CD4-positive, alpha-beta T cell treated with Interleukin-1 beta for 1 hour (primary cell): ENCODE measurements around the gene PIERCE2.
"Not testable (repeated sequence)": the region's sequence is repeated elsewhere in the genome, so short reads cannot be mapped to it uniquely, and the experiment has no call there.

Source experiments
- DNase-seq, 2 donors: peaks; one replicate each; pipeline ENCODE4 v3.0.0-alpha.2; 2020 to 2022

Gene PIERCE2

GRCh38 chr15:55408012-55408928 lies at the start of gene PIERCE2, which contains the start of gene CCPG1:
PIERCE2 (plus strand) TSS chr15:55408495; CDS start chr15:55408769, 274 bp downstream.
CCPG1 (minus strand) TSS chr15:55408359; CDS start chr15:55389424, 18,935 bp downstream.
- peak; percentile 91 for DNase-seq

GRCh38 chr15:55360256-55360655 lies 48.0 kb upstream of the PIERCE2 start:
- no peak for DNase-seq

GRCh38 chr15:55361048-55361447 lies 47.2 kb upstream of the PIERCE2 start:
- DNase-seq: no peak

GRCh38 chr15:55362641-55363040 lies 45.7 kb upstream of the PIERCE2 start:
- DNase-seq: no peak

GRCh38 chr15:55366981-55367380 lies 41.3 kb upstream of the PIERCE2 start:
- DNase-seq: no peak

- no peak for DNase-seq
Observed at GRCh38 chr15:55372701-55373440, 35.4 kb upstream of the PIERCE2 start.

GRCh38 chr15:55379095-55379494 lies 29.2 kb upstream of the PIERCE2 start:
- no peak for DNase-seq

- no peak for DNase-seq
Observed at GRCh38 chr15:55381595-55381994, 26.7 kb upstream of the PIERCE2 start.

- DNase-seq: no peak
Observed at GRCh38 chr15:55383687-55384086, 24.6 kb upstream of the PIERCE2 start.

GRCh38 chr15:55387027-55387426 lies 21.3 kb upstream of the PIERCE2 start:
- DNase-seq: no peak

GRCh38 chr15:55389264-55389607 lies 19.1 kb upstream of the PIERCE2 start:
- DNase-seq: no peak

- peak in 1 of 2 donors; percentile 9 for DNase-seq
Observed at GRCh38 chr15:55394694-55395093, 13.6 kb upstream of the PIERCE2 start.

- DNase-seq: no peak
Observed at GRCh38 chr15:55398243-55398642, 10.1 kb upstream of the PIERCE2 start.

GRCh38 chr15:55400050-55400449 lies 8.2 kb upstream of the PIERCE2 start:
- not testable (repeated sequence) for DNase-seq

GRCh38 chr15:55401786-55402246 lies 6.5 kb upstream of the PIERCE2 start:
- no peak for DNase-seq

GRCh38 chr15:55402707-55403106 lies 5.6 kb upstream of the PIERCE2 start:
- no peak for DNase-seq

- DNase-seq: no peak
Observed at GRCh38 chr15:55403531-55403930, 4.8 kb upstream of the PIERCE2 start.

GRCh38 chr15:55407498-55408011 lies 740 bp upstream of the PIERCE2 start:
- DNase-seq: no peak

GRCh38 chr15:55408976-55409375 lies 681 bp downstream of the PIERCE2 start:
- not testable (repeated sequence) for DNase-seq

GRCh38 chr15:55417678-55418077 lies 9.4 kb downstream of the PIERCE2 start:
- DNase-seq: not testable (repeated sequence)

GRCh38 chr15:55420171-55420866 lies 12.0 kb downstream of the PIERCE2 start:
- no peak for DNase-seq

GRCh38 chr15:55422089-55422488 lies 13.8 kb downstream of the PIERCE2 start:
- no peak for DNase-seq
